ENCODE measurements around the gene USP49. TPM values are rescaled to one million over a fixed set of nuclear protein-coding genes. Genes with fewer than 3 reads are reported as not detected.

USP49 gene
- total RNA-seq, 1 experiment from 2014 or later = 6.9 TPM

- H3K9me2 ChIP-seq (ENCODE audit: insufficient read depth) = no peaks in the 10 kb centered on the region
- H3K27me3 ChIP-seq (ENCODE audit: insufficient read depth, low read length) = no peaks in the 10 kb centered on the region
- peaks cover 12 to 35% of the 10 kb centered on the region in 2 experiments; a peak in 3 of 4 replicates for H3K4me1 ChIP-seq (ENCODE audit: control insufficient read depth in 1 of 2, insufficient read depth in 2 of 2, low read length in 2 of 2)
- ChIA-PET CTCF (interaction anchor here (1.5 to 4.8 kb wide), 3 partner anchors 19 to 155 kb away, joined by 3 to 23 read pairs (median 4); partner anchors contain the start of genes BYSL, MED20 and TOMM6), RAD21 (ENCODE audit: low non-redundant PET in 1 of 2, low total read pairs in 2 of 2, uncharacterized antibody in 2 of 2, unreplicated experiment in 2 of 2) (interaction anchor here in 1 of 2 experiments (0.6 kb wide), 1 partner anchor 15 kb away, joined by 3 read pairs; no protein-coding TSS in a partner anchor), POLR2A (no interaction called here)
- peak; percentile 16 for ATAC-seq
- H3K4me2 ChIP-seq (ENCODE audit: low read length) = peak overlapping the region; percentile 84
- no peak for TF ChIP-seq YY1 (IDR thresholded peaks at IDR 0.05; ENCODE audit: extremely low read depth, insufficient replicate concordance, low read depth, low read length)
- TF ChIP-seq SP1 (IDR thresholded peaks at IDR 0.05; ENCODE audit: low read depth) = no peak
- no peak for TF ChIP-seq POLR2A (IDR thresholded peaks at IDR 0.05; ENCODE audit: borderline replicate concordance, extremely low read depth, insufficient read depth, insufficient read length)
- no peak for TF ChIP-seq CBX3 (IDR thresholded peaks at IDR 0.05; ENCODE audit: low read depth)
- TF ChIP-seq EGR1 (IDR thresholded peaks at IDR 0.05; ENCODE audit: low read depth) = 0 out of 2 replicates have a peak, but pooled peaks have one; percentile 37
- H3K27ac ChIP-seq (ENCODE audit: low read depth, low read length) = peak overlapping the region; percentile 50
- H3K9me3 ChIP-seq (ENCODE audit: control insufficient read depth in 1 of 2, insufficient read depth in 1 of 2, low read depth in 1 of 2, low read length in 2 of 2) = no peaks in the 10 kb centered on the region
- intact Hi-C loops (cut with micrococcal nuclease) = loop anchor here (5.0 kb wide), 1 partner anchor 101 kb away; no protein-coding TSS in a partner anchor
- no TSS peak for BruUV-seq (replicated peaks)
- no peaks in the 10 kb centered on the region; a peak in 1 of 4 replicates for H3K36me3 ChIP-seq (ENCODE audit: control insufficient read depth in 1 of 2, insufficient read depth in 2 of 2, low read length in 2 of 2)
- no peak overlapping the region for H2AFZ ChIP-seq (ENCODE audit: low read depth, low read length, poor library complexity, severe bottlenecking)
- no peaks in the 10 kb centered on the region; the same call in 1 of the 2 replicates for H3K79me2 ChIP-seq (ENCODE audit: insufficient read depth, low read length)
- peak overlapping the region; percentile 81 to 88 for H3K4me3 ChIP-seq (replicated peaks in 1 of 2; ENCODE audit: low read depth in 1 of 2, low read length in 2 of 2)
- DNase-seq (ENCODE audit: low read depth, low spot score) = no peak
- peak overlapping the region; percentile 71 for H3K9ac ChIP-seq (ENCODE audit: low read length)
- no peaks in the 10 kb centered on the region for H4K20me1 ChIP-seq (ENCODE audit: insufficient read depth)
Observed at GRCh38 chr6:41940759-41941279, 45.6 kb upstream of the USP49 start.

GRCh38 chr6:41939848-41940758 is 44.9 kb upstream of the USP49 start:
- Histone ChIP-seq H3K4me2 (ENCODE audit: low read length) (peak overlapping the region; percentile 84), H3K4me1 (ENCODE audit: control insufficient read depth in 1 of 2, insufficient read depth in 2 of 2, low read length in 2 of 2) (peaks cover 12 to 35% of the 10 kb centered on the region in 2 experiments; a peak in 3 of 4 replicates), H3K27ac (ENCODE audit: low read depth, low read length) (peak overlapping the region; percentile 50; the same call in 1 of the 2 replicates), H3K27me3 (ENCODE audit: insufficient read depth, low read length) (no peaks in the 10 kb centered on the region), H3K9ac (ENCODE audit: low read length) (peak overlapping the region; percentile 71), H3K4me3 (replicated peaks in 1 of 2; ENCODE audit: low read depth in 1 of 2, low read length in 2 of 2) (peak overlapping the region; percentile 81 to 88), H2AFZ (ENCODE audit: low read depth, low read length, poor library complexity, severe bottlenecking) (no peak overlapping the region), H3K36me3 (ENCODE audit: control insufficient read depth in 1 of 2, insufficient read depth in 2 of 2, low read length in 2 of 2) (no peaks in the 10 kb centered on the region; a peak in 2 of 4 replicates), H3K9me2 (ENCODE audit: insufficient read depth) (no peaks in the 10 kb centered on the region), H3K79me2 (ENCODE audit: insufficient read depth, low read length) (no peaks in the 10 kb centered on the region; the same call in 1 of the 2 replicates), H3K9me3 (ENCODE audit: control insufficient read depth in 1 of 2, insufficient read depth in 1 of 2, low read depth in 1 of 2, low read length in 2 of 2) (no peaks in the 10 kb centered on the region), H4K20me1 (ENCODE audit: insufficient read depth) (no peaks in the 10 kb centered on the region)
- DNase-seq (ENCODE audit: low read depth, low spot score) (no peak), ATAC-seq (no peak)
- ChIA-PET POLR2A (interaction anchor here (0.9 kb wide), 1 partner anchor 19 kb away, joined by 6 read pairs; the partner anchor contains the start of genes BYSL and MED20), RAD21 (ENCODE audit: low non-redundant PET in 1 of 2, low total read pairs in 2 of 2, uncharacterized antibody in 2 of 2, unreplicated experiment in 2 of 2) (no interaction called here), CTCF (interaction anchor here (1.6 to 4.8 kb wide), 2 partner anchors 18 to 153 kb away, joined by 4 to 23 read pairs; partner anchors contain the start of genes BYSL, MED20 and TOMM6)
- intact Hi-C loops (cut with micrococcal nuclease) = loop anchor here (5.0 kb wide), 2 partner anchors 102 to 153 kb away; partner anchors contain the start of gene TOMM6
- TSS peak; percentile 22 for BruUV-seq (replicated peaks)
- TF ChIP-seq SIN3A (IDR thresholded peaks at IDR 0.05; ENCODE audit: low read depth) = no peak
- TF ChIP-seq SP1 (IDR thresholded peaks at IDR 0.05; ENCODE audit: low read depth) = no peak
- no peak for TF ChIP-seq POLR2A (IDR thresholded peaks at IDR 0.05; ENCODE audit: borderline replicate concordance, extremely low read depth, insufficient read depth, insufficient read length)
- no peak for TF ChIP-seq EZH2 (IDR thresholded peaks at IDR 0.05)
- no peak for TF ChIP-seq CBX3 (IDR thresholded peaks at IDR 0.05; ENCODE audit: low read depth)
- TF ChIP-seq REST (IDR thresholded peaks at IDR 0.05; ENCODE audit: low read depth) = no peak
- TF ChIP-seq ZFX (IDR thresholded peaks at IDR 0.05) = no peak
- TF ChIP-seq EGR1 (IDR thresholded peaks at IDR 0.05; ENCODE audit: low read depth) = no peak
- TF ChIP-seq ELF1 (IDR thresholded peaks at IDR 0.05; ENCODE audit: borderline replicate concordance, low read depth) = no peak
- no peak for TF ChIP-seq YY1 (IDR thresholded peaks at IDR 0.05; ENCODE audit: extremely low read depth, insufficient replicate concordance, low read depth, low read length)

All from HCT116 (cell line).